ENCODE measurements around the gene YIF1B. TPM values are rescaled to one million over a fixed set of nuclear protein-coding genes. Genes with fewer than 3 reads are reported as not detected.
"Not testable (repeated sequence)": the region's sequence is repeated elsewhere in the genome, so short reads cannot be mapped to it uniquely, and the experiment has no call there.

Gene YIF1B
- total RNA-seq, result 10 to 100 TPM; 21.4 to 31.5 (median 23.9) TPM
- long read RNA-seq, donor 1, transcript YIF1B-216 (8 exons, 1,181 nt), result major isoform, 9 of 26 reads
- long read RNA-seq, donor 1, partial matches to known transcripts, result 1 of 26 reads
- long read RNA-seq, donor 1, other reads (novel, unspliced or antisense), result 1 of 26 reads
- long read RNA-seq, donor 2, transcript YIF1B-216 (8 exons, 1,181 nt), result major isoform, 11 of 31 reads
- long read RNA-seq, donor 2, transcript YIF1B-201 (8 exons, 964 nt), result minor isoform, 7 of 31 reads
- long read RNA-seq, donor 2, partial matches to known transcripts, result 0 of 31 reads
- long read RNA-seq, donor 2, other reads (novel, unspliced or antisense), result 8 of 31 reads

- peaks cover 5% of the 10 kb centered on the region for H3K36me3 ChIP-seq (ENCODE audit: low read depth)
- peaks cover 18% of the 10 kb centered on the region for H3K4me1 ChIP-seq (ENCODE audit: low read depth)
- DNase-seq, result peak; percentile 97 to 98 (median 97)
- ATAC-seq, result peak; percentile 91
- no peak for TF ChIP-seq CTCF (IDR thresholded peaks at IDR 0.05)
- intact Hi-C loops (cut with DNase I, micrococcal nuclease), result no loop called here
- H3K9me3 ChIP-seq, result no peaks in the 10 kb centered on the region
- peak within 1 kb of the TSS; percentile 18 for H3K4me3 ChIP-seq
Measured at GRCh38 chr19:38315657-38316476, at the start of gene YIF1B. YIF1B (minus strand) TSS chr19:38315947; CDS start chr19:38315917, 30 bp downstream.

GRCh38 chr19:38362946-38363688 lies 47.4 kb upstream of the YIF1B start:
- ATAC-seq; intact Hi-C loops (cut with DNase I, micrococcal nuclease); H3K4me3 ChIP-seq; H3K36me3 ChIP-seq (ENCODE audit: low read depth); DNase-seq; H3K9me3 ChIP-seq: not testable (repeated sequence)
- H3K4me1 ChIP-seq (ENCODE audit: low read depth), result peaks cover 12% of the 10 kb centered on the region

- intact Hi-C loops (cut with DNase I, micrococcal nuclease), result no loop called here
Measured at GRCh38 chr19:38362076-38362945, 46.6 kb upstream of the YIF1B start.

GRCh38 chr19:38361633-38362075 lies 45.9 kb upstream of the YIF1B start:
- H3K4me1 ChIP-seq (ENCODE audit: low read depth), result peaks cover 12% of the 10 kb centered on the region
- peaks cover 4% of the 10 kb centered on the region for H3K9me3 ChIP-seq
- peak; percentile 77 to 86 (median 78) for DNase-seq
- no peak overlapping the region for H3K4me3 ChIP-seq
- no peak for TF ChIP-seq CTCF (IDR thresholded peaks at IDR 0.05)
- peak; percentile 86 for ATAC-seq
- intact Hi-C loops (cut with DNase I, micrococcal nuclease), result no loop called here
- no peaks in the 10 kb centered on the region for H3K36me3 ChIP-seq (ENCODE audit: low read depth)

More at GRCh38 chr19:38362076-38362945, 46.6 kb upstream of the YIF1B start:
- no peak for TF ChIP-seq CTCF (IDR thresholded peaks at IDR 0.05)
- peak; percentile 85 for ATAC-seq
- no peaks in the 10 kb centered on the region for H3K36me3 ChIP-seq (ENCODE audit: low read depth)
- DNase-seq, result peak; percentile 89 to 92 (median 91)
- H3K9me3 ChIP-seq, result peaks cover 4% of the 10 kb centered on the region
- no peak overlapping the region for H3K4me3 ChIP-seq
- H3K4me1 ChIP-seq (ENCODE audit: low read depth), result peaks cover 12% of the 10 kb centered on the region

- intact Hi-C loops (cut with DNase I, micrococcal nuclease), result no loop called here
- Histone ChIP-seq H3K4me3 (no peak overlapping the region), H3K4me1 (ENCODE audit: low read depth) (peaks cover 12% of the 10 kb centered on the region), H3K9me3 (peaks cover 4% of the 10 kb centered on the region), H3K36me3 (ENCODE audit: low read depth) (no peaks in the 10 kb centered on the region)
- DNase-seq, result no peak
- no peak for TF ChIP-seq CTCF (IDR thresholded peaks at IDR 0.05)
- no peak for ATAC-seq
Measured at GRCh38 chr19:38360839-38361631, 45.3 kb upstream of the YIF1B start.

All from mucosa of descending colon (tissue), 3 donors.